ENCODE data around the gene TBCD.

The TBCD gene

GRCh38 chr17:82926081-82926480 lies 174.2 kb downstream of the TBCD start:
- Histone ChIP-seq H3K36me3 (ENCODE audit: control insufficient read depth in 2 of 2, insufficient read depth in 1 of 2, low read length in 2 of 2) (peaks cover 0 to 89% of the 10 kb centered on the region in 2 experiments), H3K27ac (ENCODE audit: extremely low read depth, low read depth, low read length) (no peak overlapping the region), H3K4me1 (ENCODE audit: control insufficient read depth, insufficient read depth, low read length) (no peaks in the 10 kb centered on the region), H3K9me3 (ENCODE audit: control insufficient read depth, insufficient read depth, low read depth, low read length) (no peaks in the 10 kb centered on the region), H3K4me3 (ENCODE audit: low read depth, low read length) (no peak overlapping the region)
- ChIA-PET POLR2A (no interaction called here), CTCF (interaction anchor here (1.0 kb wide), 1 partner anchor 151 kb away, joined by 3 read pairs; no protein-coding TSS in a partner anchor)
- no peak for TF ChIP-seq SETDB1 (IDR thresholded peaks at IDR 0.05; ENCODE audit: insufficient read length, low read length)
- TF ChIP-seq ZNF366 (tag by site-specific recombination; conservative IDR thresholded peaks at IDR 0.05) = no peak
- no peak for TF ChIP-seq ZNF629 (tag by site-specific recombination; IDR thresholded peaks at IDR 0.05)
- TF ChIP-seq ZNF169 (tag by site-specific recombination; IDR thresholded peaks at IDR 0.05) = no peak
- TF ChIP-seq ZBTB7A (tag by site-specific recombination; IDR thresholded peaks at IDR 0.05; ENCODE audit: low read depth) = no peak
- no peak for TF ChIP-seq ZNF202 (tag by site-specific recombination; IDR thresholded peaks at IDR 0.05; ENCODE audit: borderline replicate concordance)

DNA sequence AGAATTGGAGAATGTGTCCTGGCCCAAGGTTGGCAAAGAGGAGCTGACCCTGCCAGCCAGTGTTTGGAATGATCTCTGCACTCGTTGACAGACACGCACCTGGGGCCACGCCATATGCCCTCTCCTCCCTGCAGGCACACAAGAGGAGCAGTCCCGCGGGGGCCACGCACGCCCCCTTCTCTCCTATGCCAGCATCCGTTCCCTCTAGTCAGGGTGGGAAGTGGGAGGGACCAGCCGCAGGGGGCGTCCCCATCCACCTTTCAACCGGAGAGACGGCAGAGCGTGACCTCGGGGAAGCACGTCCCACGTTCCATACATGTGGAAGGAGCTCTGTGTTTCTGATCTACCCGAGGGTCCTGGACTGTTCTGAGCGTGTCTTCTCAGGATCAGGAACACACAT lies 174.9 kb downstream of the TBCD start:
- ChIA-PET CTCF (interaction anchor here (0.9 to 1.1 kb wide), 3 partner anchors 9 to 276 kb away, joined by 3 to 6 read pairs (median 3); no protein-coding TSS in a partner anchor), POLR2A (no interaction called here)
- H3K36me3 ChIP-seq (ENCODE audit: control insufficient read depth in 2 of 2, insufficient read depth in 1 of 2, low read length in 2 of 2) = peaks cover 0 to 90% of the 10 kb centered on the region in 2 experiments

DNA sequence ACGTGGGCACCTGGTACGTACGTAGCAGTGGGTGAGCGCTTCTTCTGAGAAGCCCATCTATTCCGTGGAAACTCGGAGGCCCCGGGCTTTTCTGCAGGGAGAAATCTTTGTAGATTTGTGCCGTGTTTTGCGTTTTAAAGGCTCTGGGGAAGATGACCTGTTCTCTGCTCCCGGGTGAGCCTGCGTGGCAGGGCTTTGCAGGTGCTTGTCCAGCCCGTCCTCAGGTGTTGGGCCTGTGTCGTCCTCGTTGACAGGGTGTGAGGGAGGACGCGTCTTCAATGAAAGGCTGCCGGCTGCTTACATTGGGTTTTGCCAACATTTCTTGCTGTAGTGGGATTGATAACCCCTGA lies 175.4 kb downstream of the TBCD start:
- ChIA-PET POLR2A (no interaction called here), CTCF (interaction anchor here (0.9 to 1.1 kb wide), 2 partner anchors 10 to 275 kb away, joined by 3 to 6 read pairs; no protein-coding TSS in a partner anchor)
- H3K27ac ChIP-seq (ENCODE audit: extremely low read depth, low read depth, low read length) = no peak overlapping the region
- peaks cover 0 to 93% of the 10 kb centered on the region in 2 experiments for H3K36me3 ChIP-seq (ENCODE audit: control insufficient read depth in 2 of 2, insufficient read depth in 1 of 2, low read length in 2 of 2)
- H3K4me3 ChIP-seq (ENCODE audit: low read depth, low read length) = no peak overlapping the region
- no peaks in the 10 kb centered on the region for H3K9me3 ChIP-seq (ENCODE audit: control insufficient read depth, insufficient read depth, low read depth, low read length)
- H3K4me1 ChIP-seq (ENCODE audit: control insufficient read depth, insufficient read depth, low read length) = no peaks in the 10 kb centered on the region
- no peak for TF ChIP-seq BCL11B (tag by site-specific recombination; IDR thresholded peaks at IDR 0.05; ENCODE audit: low read depth)
- TF ChIP-seq, protein P1, sequence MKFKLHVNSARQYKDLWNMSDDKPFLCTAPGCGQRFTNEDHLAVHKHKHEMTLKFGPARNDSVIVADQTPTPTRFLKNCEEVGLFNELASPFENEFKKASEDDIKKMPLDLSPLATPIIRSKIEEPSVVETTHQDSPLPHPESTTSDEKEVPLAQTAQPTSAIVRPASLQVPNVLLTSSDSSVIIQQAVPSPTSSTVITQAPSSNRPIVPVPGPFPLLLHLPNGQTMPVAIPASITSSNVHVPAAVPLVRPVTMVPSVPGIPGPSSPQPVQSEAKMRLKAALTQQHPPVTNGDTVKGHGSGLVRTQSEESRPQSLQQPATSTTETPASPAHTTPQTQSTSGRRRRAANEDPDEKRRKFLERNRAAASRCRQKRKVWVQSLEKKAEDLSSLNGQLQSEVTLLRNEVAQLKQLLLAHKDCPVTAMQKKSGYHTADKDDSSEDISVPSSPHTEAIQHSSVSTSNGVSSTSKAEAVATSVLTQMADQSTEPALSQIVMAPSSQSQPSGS (tag by site-specific recombination; IDR thresholded peaks at IDR 0.05; ENCODE audit: low read depth) = no peak
- TF ChIP-seq ZNF366 (tag by site-specific recombination; conservative IDR thresholded peaks at IDR 0.05) = no peak
- no peak for TF ChIP-seq ZNF626 (tag by site-specific recombination; IDR thresholded peaks at IDR 0.05)
- TF ChIP-seq ZNF266 (tag by site-specific recombination; IDR thresholded peaks at IDR 0.05; ENCODE audit: low read depth) = no peak
- TF ChIP-seq, protein P2, sequence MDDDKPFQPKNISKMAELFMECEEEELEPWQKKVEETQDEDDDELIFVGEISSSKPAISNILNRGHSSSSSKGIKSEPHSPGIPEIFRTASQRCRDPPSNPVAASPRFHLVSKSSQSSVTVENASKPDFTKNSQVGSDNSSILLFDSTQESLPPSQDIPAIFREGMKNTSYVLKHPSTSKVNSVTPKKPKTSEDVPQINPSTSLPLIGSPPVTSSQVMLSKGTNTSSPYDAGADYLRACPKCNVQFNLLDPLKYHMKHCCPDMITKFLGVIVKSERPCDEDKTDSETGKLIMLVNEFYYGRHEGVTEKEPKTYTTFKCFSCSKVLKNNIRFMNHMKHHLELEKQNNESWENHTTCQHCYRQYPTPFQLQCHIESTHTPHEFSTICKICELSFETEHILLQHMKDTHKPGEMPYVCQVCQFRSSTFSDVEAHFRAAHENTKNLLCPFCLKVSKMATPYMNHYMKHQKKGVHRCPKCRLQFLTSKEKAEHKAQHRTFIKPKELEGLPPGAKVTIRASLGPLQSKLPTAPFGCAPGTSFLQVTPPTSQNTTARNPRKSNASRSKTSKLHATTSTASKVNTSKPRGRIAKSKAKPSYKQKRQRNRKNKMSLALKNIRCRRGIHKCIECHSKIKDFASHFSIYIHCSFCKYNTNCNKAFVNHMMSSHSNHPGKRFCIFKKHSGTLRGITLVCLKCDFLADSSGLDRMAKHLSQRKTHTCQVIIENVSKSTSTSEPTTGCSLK (tag by site-specific recombination; IDR thresholded peaks at IDR 0.05) = no peak
- no peak for TF ChIP-seq ZFP37 (tag by site-specific recombination; IDR thresholded peaks at IDR 0.05)
- no peak for TF ChIP-seq ZNF391 (tag by site-specific recombination; IDR thresholded peaks at IDR 0.05; ENCODE audit: borderline replicate concordance, low read depth)
- TF ChIP-seq ZBTB20 (tag by site-specific recombination; IDR thresholded peaks at IDR 0.05) = no peak

More for the DNA sequence above, 174.9 kb downstream of the TBCD start:
- Histone ChIP-seq H3K4me1 (ENCODE audit: control insufficient read depth, insufficient read depth, low read length) (no peaks in the 10 kb centered on the region), H3K9me3 (ENCODE audit: control insufficient read depth, insufficient read depth, low read depth, low read length) (no peaks in the 10 kb centered on the region), H3K4me3 (ENCODE audit: low read depth, low read length) (no peak overlapping the region), H3K27ac (ENCODE audit: extremely low read depth, low read depth, low read length) (no peak overlapping the region)
- no peak for TF ChIP-seq ZNF416 (tag by site-specific recombination; IDR thresholded peaks at IDR 0.05)
- TF ChIP-seq ZNF2 (tag by site-specific recombination; IDR thresholded peaks at IDR 0.05) = no peak
- no peak for TF ChIP-seq ZNF311 (tag by site-specific recombination; IDR thresholded peaks at IDR 0.05; ENCODE audit: borderline replicate concordance)
- no peak for TF ChIP-seq ZNF660 (tag by site-specific recombination; IDR thresholded peaks at IDR 0.05)
- TF ChIP-seq IKZF3 (tag by site-specific recombination; IDR thresholded peaks at IDR 0.05) = no peak
- TF ChIP-seq RBAK (tag by site-specific recombination; IDR thresholded peaks at IDR 0.05) = no peak
- no peak for TF ChIP-seq ZNF133 (tag by site-specific recombination; IDR thresholded peaks at IDR 0.05)
- no peak for TF ChIP-seq GLI2 (tag by site-specific recombination; IDR thresholded peaks at IDR 0.05; ENCODE audit: borderline replicate concordance, low read depth)
- TF ChIP-seq, protein P3, sequence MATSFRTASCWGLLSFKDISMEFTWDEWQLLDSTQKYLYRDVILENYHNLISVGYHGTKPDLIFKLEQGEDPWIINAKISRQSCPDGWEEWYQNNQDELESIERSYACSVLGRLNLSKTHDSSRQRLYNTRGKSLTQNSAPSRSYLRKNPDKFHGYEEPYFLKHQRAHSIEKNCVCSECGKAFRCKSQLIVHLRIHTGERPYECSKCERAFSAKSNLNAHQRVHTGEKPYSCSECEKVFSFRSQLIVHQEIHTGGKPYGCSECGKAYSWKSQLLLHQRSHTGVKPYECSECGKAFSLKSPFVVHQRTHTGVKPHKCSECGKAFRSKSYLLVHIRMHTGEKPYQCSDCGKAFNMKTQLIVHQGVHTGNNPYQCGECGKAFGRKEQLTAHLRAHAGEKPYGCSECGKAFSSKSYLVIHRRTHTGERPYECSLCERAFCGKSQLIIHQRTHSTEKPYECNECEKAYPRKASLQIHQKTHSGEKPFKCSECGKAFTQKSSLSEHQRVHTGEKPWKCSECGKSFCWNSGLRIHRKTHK (tag by site-specific recombination; IDR thresholded peaks at IDR 0.05) = no peak
- TF ChIP-seq, protein P4, sequence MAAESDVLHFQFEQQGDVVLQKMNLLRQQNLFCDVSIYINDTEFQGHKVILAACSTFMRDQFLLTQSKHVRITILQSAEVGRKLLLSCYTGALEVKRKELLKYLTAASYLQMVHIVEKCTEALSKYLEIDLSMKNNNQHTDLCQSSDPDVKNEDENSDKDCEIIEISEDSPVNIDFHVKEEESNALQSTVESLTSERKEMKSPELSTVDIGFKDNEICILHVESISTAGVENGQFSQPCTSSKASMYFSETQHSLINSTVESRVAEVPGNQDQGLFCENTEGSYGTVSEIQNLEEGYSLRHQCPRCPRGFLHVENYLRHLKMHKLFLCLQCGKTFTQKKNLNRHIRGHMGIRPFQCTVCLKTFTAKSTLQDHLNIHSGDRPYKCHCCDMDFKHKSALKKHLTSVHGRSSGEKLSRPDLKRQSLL (tag by site-specific recombination; IDR thresholded peaks at IDR 0.05) = no peak
- TF ChIP-seq ZNF639 (tag by site-specific recombination; IDR thresholded peaks at IDR 0.05) = no peak
- no peak for TF ChIP-seq KLF7 (tag by site-specific recombination; IDR thresholded peaks at IDR 0.05; ENCODE audit: borderline replicate concordance)
- no peak for TF ChIP-seq SP3 (tag by site-specific recombination; IDR thresholded peaks at IDR 0.05)
- TF ChIP-seq HOXD13 (CRISPR knock-in tag; IDR thresholded peaks at IDR 0.05; ENCODE audit: borderline replicate concordance) = no peak
- TF ChIP-seq ZNF112 (tag by site-specific recombination; IDR thresholded peaks at IDR 0.05) = no peak
- TF ChIP-seq ZNF223 (tag by site-specific recombination; IDR thresholded peaks at IDR 0.05) = no peak
- no peak for TF ChIP-seq SP2 (tag by site-specific recombination; IDR thresholded peaks at IDR 0.05)
- TF ChIP-seq ZNF16 (tag by site-specific recombination; IDR thresholded peaks at IDR 0.05; ENCODE audit: low read depth) = no peak
- TF ChIP-seq ZNF658 (tag by site-specific recombination; IDR thresholded peaks at IDR 0.05) = no peak

Data from HEK293 (cell line).